Measurements from ENCODE around the gene AKAP9.

- TF ChIP-seq, protein P1, sequence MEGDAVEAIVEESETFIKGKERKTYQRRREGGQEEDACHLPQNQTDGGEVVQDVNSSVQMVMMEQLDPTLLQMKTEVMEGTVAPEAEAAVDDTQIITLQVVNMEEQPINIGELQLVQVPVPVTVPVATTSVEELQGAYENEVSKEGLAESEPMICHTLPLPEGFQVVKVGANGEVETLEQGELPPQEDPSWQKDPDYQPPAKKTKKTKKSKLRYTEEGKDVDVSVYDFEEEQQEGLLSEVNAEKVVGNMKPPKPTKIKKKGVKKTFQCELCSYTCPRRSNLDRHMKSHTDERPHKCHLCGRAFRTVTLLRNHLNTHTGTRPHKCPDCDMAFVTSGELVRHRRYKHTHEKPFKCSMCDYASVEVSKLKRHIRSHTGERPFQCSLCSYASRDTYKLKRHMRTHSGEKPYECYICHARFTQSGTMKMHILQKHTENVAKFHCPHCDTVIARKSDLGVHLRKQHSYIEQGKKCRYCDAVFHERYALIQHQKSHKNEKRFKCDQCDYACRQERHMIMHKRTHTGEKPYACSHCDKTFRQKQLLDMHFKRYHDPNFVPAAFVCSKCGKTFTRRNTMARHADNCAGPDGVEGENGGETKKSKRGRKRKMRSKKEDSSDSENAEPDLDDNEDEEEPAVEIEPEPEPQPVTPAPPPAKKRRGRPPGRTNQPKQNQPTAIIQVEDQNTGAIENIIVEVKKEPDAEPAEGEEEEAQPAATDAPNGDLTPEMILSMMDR (conservative IDR thresholded peaks at IDR 0.05; ENCODE audit: low read depth, low read length) = no peak
- no peak for TF ChIP-seq EZH2 (IDR thresholded peaks at IDR 0.05; ENCODE audit: borderline replicate concordance, low read depth, low read length, poor library complexity, severe bottlenecking)
These were observed 38.9 kb downstream of the AKAP9 start for GRCh38 chr7:91979590-91979989.

All from A673 (cell line).